Activated CD4-positive, alpha-beta T cell treated with anti-CD3 and anti-CD28 coated beads, Interleukin-2, amount 50 U/mL, for 4 hours (primary cell): ENCODE measurements around the gene NOTCH1.
A peak's percentile ranks its signal among the peaks of the same experiment; 100 is the strongest.

Experiments
- DNase-seq, 2 experiments: peaks; one replicate each; pipeline ENCODE4 v3.0.0-alpha.2; 2020

The NOTCH1 gene

DNA sequence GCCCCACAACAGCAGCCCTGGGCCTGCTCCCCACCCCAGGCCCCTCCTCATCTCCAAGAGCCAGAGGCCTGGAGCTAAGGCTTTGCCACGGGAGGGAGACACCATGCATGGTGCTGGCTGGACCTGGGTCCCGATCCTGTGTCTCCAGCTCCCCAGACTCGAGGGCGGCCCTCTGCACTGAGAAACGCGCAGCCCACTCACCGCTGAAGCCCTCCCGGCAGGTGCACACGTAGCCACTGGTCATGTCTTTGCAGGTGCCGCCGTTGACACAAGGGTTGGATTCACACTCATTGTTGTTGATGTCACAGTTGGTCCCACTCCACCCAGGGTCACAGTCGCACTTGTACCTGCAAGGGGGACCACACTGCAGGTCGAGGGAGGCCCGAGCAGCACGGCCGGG, 32.7 kb downstream of the NOTCH1 start:
- no peak for DNase-seq

DNA sequence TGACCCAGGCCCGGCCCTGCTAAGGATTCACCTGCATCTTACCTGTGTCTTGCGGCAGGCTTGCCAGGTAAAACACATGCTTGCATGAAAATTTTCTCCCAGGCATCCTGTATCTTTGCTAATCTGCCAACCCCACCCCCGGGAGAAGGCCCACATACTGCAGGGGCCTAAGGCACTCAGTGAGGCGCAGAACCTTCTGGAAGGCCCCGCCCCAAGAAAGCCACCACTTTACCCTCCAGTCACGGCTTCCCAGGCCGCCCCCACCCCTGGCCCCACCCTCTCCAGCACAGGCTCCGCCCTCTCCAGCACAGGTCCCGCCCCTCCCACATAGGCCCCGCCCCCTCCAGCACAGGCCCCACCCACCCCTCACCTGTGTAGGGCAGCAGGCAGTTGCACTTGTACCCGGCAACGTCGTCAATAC, 33.2 kb downstream of the NOTCH1 start:
- peak; percentile 25 to 29 for DNase-seq

DNA sequence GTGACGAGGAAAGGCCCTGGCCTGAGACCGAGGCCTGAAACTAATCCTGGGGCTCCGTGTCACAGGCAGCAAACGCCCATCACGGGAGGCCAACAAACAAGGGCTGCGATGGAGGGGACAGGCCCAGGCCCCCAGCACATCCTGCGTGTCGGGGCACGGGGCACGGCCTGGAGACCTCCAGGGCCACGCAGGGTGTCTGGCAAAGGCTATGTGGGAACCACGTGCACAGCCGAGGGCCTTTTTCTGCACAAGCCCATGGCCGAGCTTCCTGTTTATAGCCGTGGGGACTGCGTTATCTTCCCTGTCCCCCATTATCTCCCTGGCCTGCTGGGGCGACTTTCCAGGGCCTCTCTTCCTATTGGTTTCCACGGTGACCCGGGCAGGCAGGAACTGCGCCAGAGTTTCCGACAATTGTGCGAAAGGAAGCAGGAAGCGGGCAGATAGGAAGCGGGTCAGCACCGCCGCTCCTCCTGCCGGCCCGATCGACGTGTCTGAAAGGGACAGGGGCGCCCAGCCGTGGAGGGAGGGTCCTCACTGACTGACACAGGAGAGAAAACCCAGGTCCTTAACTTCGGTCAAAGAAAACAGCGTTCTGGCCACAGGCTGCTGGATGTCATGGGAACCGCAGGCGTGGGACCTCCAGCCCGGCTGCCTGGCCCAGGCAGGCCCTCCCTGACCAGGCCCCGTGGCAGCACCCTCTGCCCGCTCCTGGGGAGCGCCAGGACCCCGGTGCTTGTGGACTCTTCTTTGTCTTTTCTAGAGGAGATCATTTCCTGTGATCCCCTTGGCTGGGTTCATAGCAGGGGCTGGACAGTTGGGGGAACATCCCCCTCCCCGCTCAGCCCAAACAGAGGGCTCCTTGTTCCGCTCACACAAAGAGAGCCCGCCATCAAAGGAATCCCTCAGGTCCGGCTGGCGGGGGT, 33.9 kb downstream of the NOTCH1 start:
- DNase-seq, result no peak

DNA sequence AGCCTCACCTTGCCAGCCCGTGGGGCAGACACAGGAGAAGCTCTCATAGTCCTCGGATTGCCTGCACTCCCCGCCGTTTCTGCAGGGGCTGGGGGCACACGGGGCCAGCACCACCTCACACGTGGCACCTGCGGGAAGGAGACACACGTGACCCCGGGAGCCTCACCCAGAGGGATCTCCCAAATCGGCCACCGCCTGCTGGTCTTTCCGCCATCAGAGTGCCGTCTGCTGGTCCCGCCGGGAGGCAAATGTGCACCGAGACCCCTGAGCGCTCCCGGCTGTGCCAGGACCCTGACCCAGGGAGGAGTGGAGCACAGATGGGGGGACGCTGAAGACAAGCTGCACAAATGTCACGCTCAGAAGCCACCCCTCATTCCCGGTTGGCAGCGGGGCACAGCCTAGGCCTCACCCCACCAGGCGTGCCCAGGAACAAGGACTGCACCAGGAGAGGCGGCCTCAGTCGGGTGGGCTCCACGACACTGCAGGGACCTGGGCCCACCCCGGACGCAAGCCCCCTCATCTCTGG, 34.6 kb downstream of the NOTCH1 start:
- no peak for DNase-seq

DNA sequence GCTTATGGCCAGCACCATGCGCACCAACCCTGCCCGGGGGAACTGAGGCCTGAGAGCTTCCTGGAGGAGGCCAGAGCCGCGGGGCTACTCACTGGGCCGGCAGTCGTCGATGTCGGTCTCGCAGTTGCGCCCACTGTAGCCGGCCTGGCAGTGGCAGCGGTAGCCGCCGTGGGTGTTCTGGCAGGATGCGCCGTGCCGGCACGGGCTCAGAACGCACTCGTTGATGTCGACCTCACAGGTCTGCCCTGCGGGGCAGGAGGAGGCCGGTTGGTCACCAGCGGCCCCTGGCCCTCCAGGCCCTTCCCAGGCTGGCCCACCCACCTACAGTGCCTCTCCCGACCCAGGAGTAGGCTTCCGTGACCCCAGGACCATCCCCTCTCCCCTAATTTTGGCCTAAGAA, 35.3 kb downstream of the NOTCH1 start:
- DNase-seq, result no peak

DNA sequence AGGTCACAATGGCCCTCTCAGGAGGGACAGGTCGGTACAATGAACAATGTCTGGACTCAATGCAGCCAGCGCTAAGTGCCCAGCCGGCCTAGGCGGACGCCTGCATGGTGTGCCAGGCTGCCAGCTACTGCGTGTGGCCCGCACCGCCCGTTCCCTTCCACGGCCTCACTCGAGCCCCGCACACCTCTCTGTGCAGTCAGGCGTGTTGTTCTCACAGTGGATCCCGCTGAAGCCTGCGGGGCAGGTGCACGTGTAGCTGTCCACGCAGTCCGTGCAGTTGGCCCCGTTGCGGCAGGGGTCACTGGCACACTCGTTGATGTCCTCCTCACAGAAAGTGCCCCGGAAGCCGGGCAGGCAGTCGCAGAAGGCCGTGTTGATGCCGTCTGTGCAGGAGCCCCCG, 36.3 kb downstream of the NOTCH1 start:
- no peak for DNase-seq

DNA sequence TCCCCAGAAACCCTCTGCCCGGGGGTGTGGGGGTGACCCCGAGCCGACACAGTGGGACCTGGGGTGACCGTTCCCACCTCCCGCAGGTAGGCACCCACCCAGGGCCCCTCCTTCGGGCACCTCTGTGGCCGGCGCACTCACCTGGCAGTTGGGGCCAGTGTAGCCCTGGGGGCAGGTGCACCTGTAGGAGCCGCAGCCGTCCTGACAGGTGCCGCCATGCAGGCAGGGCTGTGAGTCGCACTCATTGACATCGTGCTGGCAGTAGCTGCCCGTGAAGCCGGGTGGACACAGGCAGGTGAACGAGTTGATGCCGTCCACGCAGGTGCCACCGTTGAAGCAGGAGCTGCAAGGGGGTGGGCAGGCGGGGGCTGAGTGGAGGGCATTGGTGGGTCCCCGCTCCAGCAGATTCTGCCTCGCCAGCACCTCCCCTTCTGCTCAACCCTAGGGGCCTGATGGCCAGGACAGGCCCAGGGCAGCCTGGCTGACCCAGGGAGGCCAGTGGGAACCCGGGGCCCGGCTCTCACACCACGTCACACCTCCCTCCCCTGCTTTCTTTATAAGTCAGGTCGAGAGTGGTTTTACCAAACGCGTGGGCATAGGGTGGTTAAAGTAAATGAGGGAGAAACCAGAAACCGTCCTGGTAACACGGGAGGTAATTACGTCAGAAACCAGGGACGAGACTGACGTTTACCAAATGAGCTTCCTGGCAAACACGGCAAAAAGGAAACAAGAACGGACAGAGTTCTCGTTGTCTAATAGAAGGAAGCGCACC, 36.9 kb downstream of the NOTCH1 start:
- no peak for DNase-seq

DNA sequence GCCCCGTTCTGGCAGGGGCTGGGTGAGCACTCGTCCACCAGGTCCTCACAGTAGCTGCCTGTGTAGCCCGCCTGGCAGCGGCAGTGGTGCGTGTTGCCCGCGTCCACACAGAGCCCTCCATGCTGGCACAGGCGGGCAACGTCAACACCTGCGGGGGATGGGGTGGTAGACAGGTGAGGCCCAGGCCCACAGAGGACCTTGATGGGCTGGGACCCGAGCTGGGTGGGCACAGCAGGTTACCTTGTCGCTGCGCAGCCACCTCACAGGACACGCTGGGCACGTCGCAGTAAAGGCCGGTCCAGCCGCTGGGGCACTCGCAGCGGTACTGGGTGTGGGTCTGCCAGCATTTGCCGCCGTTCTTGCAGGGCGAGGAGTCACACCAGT, 37.9 kb downstream of the NOTCH1 start:
- DNase-seq, result no peak

DNA sequence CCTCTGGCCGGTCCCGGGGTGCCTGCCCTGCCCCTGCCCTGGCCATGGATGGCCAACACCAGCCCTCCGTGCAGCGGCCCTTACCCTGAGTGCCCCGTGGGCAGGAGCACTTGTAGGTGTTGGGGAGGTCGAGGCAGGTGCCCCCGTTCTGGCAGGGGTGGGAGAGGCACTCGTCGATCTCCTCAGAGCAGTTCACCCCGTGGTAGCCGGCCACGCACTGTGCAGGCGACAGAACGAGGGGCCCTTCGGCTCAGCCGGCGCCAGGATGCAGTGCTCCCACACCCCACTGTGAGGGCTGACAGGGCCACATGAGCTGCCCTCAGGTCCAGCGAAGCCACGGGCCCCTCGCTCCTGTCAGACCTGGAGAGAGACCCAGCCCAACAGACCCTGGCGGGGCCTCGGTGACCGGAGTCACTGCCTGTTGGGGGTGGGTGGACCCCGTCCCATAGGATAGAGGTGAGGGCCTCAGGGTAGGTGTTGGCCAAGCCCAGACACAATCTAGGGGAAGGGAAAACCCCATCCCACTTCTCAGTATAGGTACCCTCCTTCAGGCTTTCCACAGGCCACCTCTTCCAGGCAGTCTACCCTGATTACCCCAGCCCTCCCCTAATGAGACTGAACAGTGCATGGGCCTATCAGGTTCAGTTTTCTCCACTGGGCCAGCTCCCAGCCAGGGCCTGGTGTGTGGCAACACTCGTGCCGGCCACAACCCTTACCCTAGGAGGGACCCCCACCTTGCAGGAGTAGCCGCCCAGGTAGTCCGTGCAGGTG, 38.4 kb downstream of the NOTCH1 start:
- DNase-seq, result no peak

DNA sequence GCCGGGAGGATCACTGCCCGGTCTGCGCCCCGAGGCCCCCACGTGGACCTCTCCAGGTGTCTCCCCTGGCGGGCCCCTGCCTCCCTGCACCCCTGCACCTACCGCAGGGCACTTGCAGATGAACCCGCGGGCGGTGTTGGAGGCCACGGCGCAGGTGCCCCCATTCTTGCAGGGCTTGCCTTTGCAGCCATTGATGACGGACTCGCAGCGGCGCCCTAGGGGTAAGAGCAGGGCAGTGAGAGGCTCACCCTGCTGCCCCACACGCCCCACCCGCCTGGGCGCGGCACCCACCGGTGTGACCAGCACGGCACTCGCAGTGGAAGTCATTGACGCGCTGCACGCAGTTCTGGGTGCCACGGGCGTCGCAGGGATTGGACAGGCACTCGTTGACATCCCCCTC, 39.4 kb downstream of the NOTCH1 start:
- DNase-seq, result no peak

DNA sequence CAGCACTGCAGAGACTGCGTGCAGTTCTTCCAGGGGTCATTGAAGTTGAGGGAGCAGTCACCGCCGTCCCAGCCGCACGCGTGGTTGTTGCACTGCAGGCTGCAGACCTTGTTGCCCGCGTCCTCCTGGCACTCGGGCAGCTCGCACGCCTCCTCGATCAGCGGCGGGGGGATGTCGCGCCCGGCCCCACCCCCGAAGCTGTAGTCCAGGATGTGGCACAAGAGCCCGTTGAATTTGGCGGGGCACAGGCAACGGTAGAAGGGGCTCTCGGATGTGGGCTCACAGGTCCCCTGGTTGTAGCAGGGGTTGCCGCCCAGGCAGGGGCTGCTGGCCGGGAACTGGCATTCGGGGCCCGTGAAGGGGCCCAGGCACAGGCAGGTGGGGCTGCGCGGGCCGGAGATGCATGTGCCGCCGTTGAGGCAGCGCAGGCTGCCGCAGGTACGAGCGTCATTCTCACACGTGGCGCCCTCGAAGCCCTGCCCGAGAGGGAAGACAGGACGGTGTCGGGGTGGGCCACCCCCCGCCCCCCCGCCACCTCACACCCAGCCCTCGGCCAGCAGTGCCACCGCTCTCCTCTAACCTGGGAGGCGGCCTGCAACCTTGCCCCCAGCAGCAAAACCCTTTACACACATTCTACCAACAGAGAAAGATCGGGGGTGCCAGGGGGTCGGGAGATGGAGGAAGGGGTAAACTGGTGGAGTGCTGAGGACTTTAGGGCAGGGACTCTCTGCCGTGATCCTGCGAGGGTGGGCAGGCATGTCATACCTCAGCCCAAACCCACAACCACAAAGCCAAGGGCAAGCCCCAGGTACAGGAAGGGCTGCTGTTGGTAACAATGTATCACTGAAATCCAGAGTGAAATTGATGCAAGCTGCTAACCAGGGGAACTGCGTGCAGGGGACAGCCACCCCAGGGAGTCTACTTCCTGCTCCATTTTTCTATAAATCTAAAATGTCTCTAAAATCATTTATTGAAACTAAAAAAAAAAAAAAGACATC, 40.1 kb downstream of the NOTCH1 start:
- DNase-seq, result no peak

DNA sequence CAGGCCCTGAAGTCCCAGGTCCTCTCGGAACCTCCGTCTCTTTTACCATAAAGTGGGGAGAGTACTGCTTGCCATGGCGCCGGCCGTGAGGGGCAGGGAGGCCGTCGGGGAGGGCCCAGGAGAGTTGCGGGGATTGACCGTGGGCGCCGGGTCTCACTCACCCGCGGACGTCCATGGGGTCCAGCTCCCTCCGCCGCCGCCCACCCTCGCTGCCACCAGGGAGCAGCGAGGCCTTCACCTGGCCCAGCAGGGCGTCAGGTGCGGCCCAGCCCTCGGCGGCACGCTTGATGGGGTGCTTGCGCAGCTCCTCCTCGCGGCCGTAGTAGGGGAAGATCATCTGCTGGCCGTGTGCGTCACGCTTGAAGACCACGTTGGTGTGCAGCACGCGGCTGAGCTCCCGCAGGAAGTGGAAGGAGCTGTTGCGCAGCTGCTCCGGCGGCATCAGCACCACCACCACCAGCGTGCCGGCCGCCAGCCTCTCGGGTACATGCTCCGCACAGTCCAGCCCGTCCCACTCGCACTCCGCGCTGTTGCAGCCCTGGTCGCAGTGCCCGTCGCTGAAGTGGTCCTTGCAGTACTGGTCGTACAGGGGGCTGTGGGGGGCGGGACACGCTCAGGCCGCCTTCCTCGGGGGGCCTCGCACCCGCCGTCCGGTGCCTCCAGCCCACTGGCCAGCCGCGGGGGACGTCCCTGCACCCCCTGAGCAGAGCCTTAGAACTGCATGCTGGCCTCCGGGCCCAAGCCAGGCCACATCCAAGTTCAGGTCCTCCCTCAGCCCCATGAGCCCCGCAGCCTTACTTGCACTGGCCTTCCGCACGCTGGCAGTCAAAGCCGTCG, 41.1 kb downstream of the NOTCH1 start:
- no peak for DNase-seq

DNA sequence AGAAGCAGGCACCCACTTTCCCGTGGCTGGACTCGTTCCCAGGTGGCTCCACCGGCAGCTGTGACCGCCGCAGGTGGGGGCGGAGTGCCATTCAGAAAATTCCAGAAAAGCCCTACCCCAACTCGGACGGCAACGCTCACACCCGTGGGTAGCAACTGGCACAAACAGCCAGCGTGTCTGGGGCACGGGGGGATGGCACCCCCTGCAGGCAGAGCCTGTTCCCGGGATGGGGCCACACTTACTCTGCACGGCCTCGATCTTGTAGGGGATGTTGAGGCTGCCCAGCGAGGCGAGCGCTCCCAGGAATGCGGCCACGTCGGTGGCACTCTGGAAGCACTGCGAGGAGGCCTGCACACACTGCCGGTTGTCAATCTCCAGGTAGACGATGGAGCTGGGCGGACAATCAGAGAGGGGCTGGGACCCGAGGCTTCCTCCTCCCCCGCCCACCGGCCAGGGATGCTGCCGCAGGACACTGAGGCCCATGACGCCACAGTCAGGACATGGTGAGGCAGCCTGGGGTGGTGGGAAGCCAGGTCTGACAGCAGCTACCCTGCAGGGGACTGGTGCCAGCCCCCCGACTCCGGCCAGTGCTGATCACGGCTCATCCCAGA, 42.8 kb downstream of the NOTCH1 start:
- no peak for DNase-seq

DNA sequence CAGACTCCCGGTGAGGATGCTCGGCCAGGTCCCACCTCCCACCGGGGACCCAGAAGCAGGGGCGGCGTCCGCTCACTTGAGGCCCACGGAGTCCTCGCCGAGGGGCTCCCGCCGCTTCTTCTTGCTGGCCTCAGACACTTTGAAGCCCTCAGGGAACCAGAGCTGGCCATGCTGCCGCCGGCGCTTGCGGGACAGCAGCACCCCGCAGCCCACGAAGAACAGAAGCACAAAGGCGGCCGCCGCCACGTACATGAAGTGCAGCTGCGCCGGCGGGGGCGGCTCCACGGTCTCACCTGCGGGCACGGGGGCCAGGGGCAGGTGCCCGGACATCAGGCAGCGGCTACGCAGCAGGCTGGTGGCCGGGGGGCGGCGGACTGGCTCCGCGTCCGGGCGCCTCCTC, 43.7 kb downstream of the NOTCH1 start:
- DNase-seq, result no peak

DNA sequence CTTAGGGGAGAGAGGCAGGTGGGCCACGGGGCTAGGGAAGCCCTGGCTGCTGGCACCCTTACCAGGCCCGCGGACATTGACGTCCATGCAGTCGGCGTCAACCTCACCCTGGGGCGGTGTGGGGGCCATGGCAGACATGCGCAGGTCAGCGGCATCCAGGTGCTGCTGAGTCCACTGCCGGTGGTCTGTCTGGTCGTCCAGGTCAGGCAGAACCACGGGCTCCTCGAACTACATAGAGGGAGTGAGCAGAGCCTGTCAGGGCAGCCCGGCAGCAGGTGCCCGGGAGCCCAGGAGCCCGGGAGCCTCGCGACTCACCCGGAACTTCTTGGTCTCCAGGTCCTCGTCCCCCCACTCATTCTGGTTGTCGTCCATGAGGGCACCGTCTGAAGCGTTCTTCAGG, 44.2 kb downstream of the NOTCH1 start:
- DNase-seq, result no peak

DNA sequence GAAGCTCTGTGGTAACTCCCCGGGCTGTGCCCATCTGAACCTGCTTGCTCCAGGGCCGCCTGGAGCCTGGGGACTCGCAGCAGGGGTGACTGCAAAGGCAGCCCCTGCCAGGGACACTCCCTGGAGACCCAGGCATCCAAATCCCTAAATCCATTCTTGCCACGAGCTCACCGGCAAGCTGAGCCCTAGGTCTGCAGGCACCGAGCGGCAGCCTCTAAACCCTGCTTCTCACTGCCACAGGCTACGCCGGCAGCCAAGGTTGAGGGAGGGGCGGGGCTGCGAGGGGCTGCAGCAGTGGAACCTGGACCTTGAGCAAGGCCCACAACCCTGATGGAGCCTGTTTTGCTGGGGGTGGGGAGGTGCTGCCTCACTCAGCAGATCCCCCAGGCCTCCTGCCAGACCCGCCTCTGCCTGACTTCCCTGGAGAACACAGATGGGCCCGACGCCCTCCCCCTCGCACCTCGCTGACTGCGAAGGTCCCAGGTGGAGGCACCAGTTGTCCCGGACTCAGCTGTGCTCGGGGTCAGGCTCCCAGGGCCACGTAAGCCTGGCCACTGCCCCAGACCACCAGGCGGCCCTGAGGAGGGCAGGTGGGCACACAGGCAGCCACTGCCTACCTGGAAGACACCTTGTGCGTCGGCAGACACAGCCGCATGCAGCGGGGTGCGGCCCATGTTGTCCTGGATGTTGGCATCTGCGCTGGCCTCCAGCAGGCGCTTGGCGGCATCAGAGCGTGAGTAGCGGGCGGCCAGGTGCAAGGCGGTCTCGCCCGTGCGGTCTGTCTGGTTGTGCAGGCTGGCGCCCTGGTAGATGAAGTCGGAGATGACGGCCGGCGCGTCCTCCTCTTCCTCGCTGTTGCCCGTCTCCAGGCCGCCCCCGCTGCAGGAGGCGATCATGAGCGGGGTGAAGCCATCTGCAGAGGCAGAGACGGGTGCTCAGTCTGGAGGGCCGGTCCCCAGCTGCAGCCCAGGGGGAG, 45.6 kb downstream of the NOTCH1 start:
- no peak for DNase-seq

DNA sequence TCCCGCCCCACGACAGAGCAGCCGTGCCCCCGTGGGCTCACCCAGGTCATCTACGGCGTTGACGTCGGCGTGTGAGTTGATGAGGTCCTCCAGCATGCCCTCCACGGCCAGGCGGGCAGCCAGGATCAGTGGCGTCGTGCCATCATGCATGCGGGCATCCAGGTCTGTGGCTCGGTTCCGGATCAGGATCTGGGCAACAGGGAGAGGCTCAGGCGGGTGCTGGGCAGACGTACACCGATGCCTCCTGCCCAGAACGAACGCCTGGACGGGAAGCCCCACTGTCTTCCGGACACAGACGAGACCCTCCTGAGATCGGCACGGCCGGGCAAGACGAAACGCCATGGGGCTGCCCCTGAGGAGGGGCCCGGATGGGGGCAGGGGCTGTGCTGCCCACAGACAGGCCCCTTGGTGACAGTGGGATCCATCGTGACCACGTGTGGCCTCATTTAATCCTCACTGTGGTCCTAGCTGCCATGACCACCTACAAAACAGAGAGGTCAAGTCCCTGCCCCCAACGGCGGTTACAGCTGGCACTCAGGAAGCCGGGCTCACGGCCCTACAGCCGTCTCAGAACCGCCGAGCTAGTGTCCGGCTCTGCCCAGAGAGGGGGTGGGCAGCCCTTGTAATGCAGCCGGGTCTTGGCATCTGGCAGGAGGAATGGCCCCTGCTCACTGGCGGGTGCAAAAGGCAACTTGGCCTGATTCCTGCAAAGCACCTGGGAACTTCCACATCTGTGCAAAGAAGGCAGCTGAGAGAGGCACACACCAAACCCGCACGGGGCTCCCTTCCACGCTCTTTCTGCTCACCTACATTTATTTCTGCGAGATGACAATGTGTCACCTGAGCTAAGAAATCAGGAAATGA, 46.5 kb downstream of the NOTCH1 start:
- DNase-seq, result no peak
